IMR-90 (cell line): Measurements from ENCODE around the gene NQO2. TPM values are rescaled to one million over a fixed set of nuclear protein-coding genes. Genes with fewer than 3 reads are reported as not detected.

ENCODE experiments used
- ATAC-seq: fragments of 200-7000 bp; cut with Tn5 transposase; 2 replicates; pipeline ENCODE4 v1.9.1; 2020; ENCODE audit warnings: low read depth, mild to moderate bottlenecking, moderate library complexity
- BruUV-seq: library from RNA; stranded (reverse); fragments of 400-500 nt; replicated peaks from 2 replicates; lab custom pipeline; 2021; lab: Mats Ljungman, UMichigan
- CTCF ChIA-PET: fragments of 300-600 bp; formaldehyde crosslinking; extraction: SDS; loops from one replicate; lab custom pipeline; 2021; ENCODE audit warnings: antibody characterized with exemption; lab: Yijun Ruan, JAX
- POLR2A ChIA-PET: fragments of 300-600 bp; sonication (Branson Sonifier 250); formaldehyde crosslinking; loops from one replicate; lab custom pipeline; 2022; ENCODE audit warnings: antibody characterized with exemption; ENCODE audit not compliant: unreplicated experiment; lab: Charles Lee
- DNase-seq: peaks from one replicate; pipeline ENCODE4 v3.0.0; 2013
- H2AFZ ChIP-seq: replicated peaks from 2 replicates; pipeline ENCODE3; 2013; ENCODE audit warnings: low read length, mild to moderate bottlenecking; ENCODE audit not compliant: poor library complexity
- H2AK5ac ChIP-seq: 2 replicates; pipeline ENCODE4 v1.6.1; 2013; ENCODE audit warnings: low read depth, low read length, inconsistent platforms
- H2AK9ac ChIP-seq: replicated peaks from 2 replicates; pipeline ENCODE3; 2013; ENCODE audit warnings: mild to moderate bottlenecking, low read depth, low read length, moderate library complexity; ENCODE audit not compliant: poor library complexity
- H2BK120ac ChIP-seq: 2 replicates; pipeline ENCODE4 v1.6.1; 2013; ENCODE audit warnings: low read depth, low read length, inconsistent platforms
- H2BK15ac ChIP-seq: 3 replicates; pipeline ENCODE4 v1.6.1; 2013; ENCODE audit warnings: low read depth, low read length, inconsistent platforms
- H2BK20ac ChIP-seq: 2 replicates; pipeline ENCODE4 v1.6.1; 2013; ENCODE audit warnings: low read depth, mild to moderate bottlenecking, inconsistent platforms, low read length, moderate library complexity
- H2BK5ac ChIP-seq: 2 replicates; pipeline ENCODE4 v1.6.1; 2013; ENCODE audit warnings: mild to moderate bottlenecking, low read depth, low read length, inconsistent platforms; ENCODE audit not compliant: poor library complexity, severe bottlenecking
- H3K14ac ChIP-seq: replicated peaks from 2 replicates; pipeline ENCODE4 v1.6.1; 2013; ENCODE audit warnings: low read depth, low read length, inconsistent platforms
- H3K18ac ChIP-seq: 2 replicates; pipeline ENCODE4 v1.6.1; 2013; ENCODE audit warnings: low read depth, low read length, control low read depth
- H3K23ac ChIP-seq: 2 replicates; pipeline ENCODE4 v1.6.1; 2013; ENCODE audit warnings: low read depth, low read length, inconsistent platforms
- H3K27ac ChIP-seq: 2 replicates; pipeline ENCODE4 v1.5.1; 2013; ENCODE audit warnings: mild to moderate bottlenecking, control low read depth, low read length; ENCODE audit not compliant: insufficient read depth
- H3K27me3 ChIP-seq: 2 replicates; pipeline ENCODE4 v1.6.1; 2013; ENCODE audit warnings: low read length; ENCODE audit not compliant: control insufficient read depth, insufficient read depth
- H3K36me3 ChIP-seq: 2 replicates; pipeline ENCODE4 v1.6.1; 2013; ENCODE audit warnings: low read length, mixed read lengths; ENCODE audit not compliant: control insufficient read depth, insufficient read depth
- H3K4ac ChIP-seq: 2 replicates; pipeline ENCODE4 v1.6.1; 2013; ENCODE audit warnings: low read depth, low read length, inconsistent platforms
- H3K4me1 ChIP-seq: 2 replicates; pipeline ENCODE4 v1.6.1; 2013; ENCODE audit warnings: low read length, mixed read lengths; ENCODE audit not compliant: control insufficient read depth, insufficient read depth
- H3K4me2 ChIP-seq: 2 replicates; pipeline ENCODE4 v1.6.1; 2013; ENCODE audit warnings: low read depth, mild to moderate bottlenecking, control low read depth, low read length, moderate library complexity
- H3K4me3 ChIP-seq: 2 replicates; pipeline ENCODE4 v1.5.1; 2013; ENCODE audit warnings: low read depth, mild to moderate bottlenecking, control low read depth, low read length, moderate library complexity; ENCODE audit not compliant: insufficient read depth
- H3K56ac ChIP-seq: 2 replicates; pipeline ENCODE4 v1.6.1; 2013; ENCODE audit warnings: low read length, inconsistent platforms; ENCODE audit not compliant: insufficient read depth; ENCODE audit errors: extremely low read depth
- H3K79me1 ChIP-seq, 2 experiments: 2 replicates each; pipeline ENCODE4 v1.6.1; 2013; ENCODE audit warnings: low read length in 2 of 2, inconsistent platforms in 1 of 2, low read depth in 1 of 2
- H3K9ac ChIP-seq: 2 replicates; pipeline ENCODE4 v1.6.1; 2013; ENCODE audit warnings: low read depth, low read length, control low read depth
- H3K9me1 ChIP-seq: 2 replicates; pipeline ENCODE4 v1.6.1; 2013; ENCODE audit warnings: low read length, inconsistent platforms; ENCODE audit not compliant: insufficient read depth
- H3K9me3 ChIP-seq: 2 replicates; pipeline ENCODE4 v1.6.1; 2013; ENCODE audit warnings: low read length; ENCODE audit not compliant: control insufficient read depth, insufficient read depth
- H4K20me1 ChIP-seq: 2 replicates; pipeline ENCODE4 v1.6.1; 2013; ENCODE audit warnings: low read length, inconsistent platforms; ENCODE audit not compliant: insufficient read depth
- H4K5ac ChIP-seq: 2 replicates; pipeline ENCODE4 v1.6.1; 2013; ENCODE audit warnings: mild to moderate bottlenecking, low read depth, low read length, control low read depth
- H4K8ac ChIP-seq, 2 experiments: 2 replicates each; pipeline ENCODE4 v1.6.1; 2013; ENCODE audit warnings: low read depth in 2 of 2, low read length in 2 of 2, control low read depth in 1 of 2, inconsistent platforms in 1 of 2
- H4K91ac ChIP-seq: 2 replicates; pipeline ENCODE4 v1.6.1; 2013; ENCODE audit warnings: low read depth, low read length, inconsistent platforms; ENCODE audit not compliant: insufficient read depth
- CEBPB ChIP-seq: IDR thresholded peaks from 2 replicates; pipeline ENCODE4 v1.6.1; 2012; ENCODE audit warnings: low read depth, low read length, improper control_type of control experiment
- CHD1 ChIP-seq: IDR thresholded peaks from 2 replicates; pipeline ENCODE4 v1.6.1; 2012; ENCODE audit warnings: low read depth, low read length, improper control_type of control experiment
- FOS ChIP-seq: fragments of 150-350 bp; IDR thresholded peaks from 2 replicates; pipeline ENCODE4 v1.6.1; 2016; ENCODE audit warnings: low read depth, low read length
- MAFK ChIP-seq: IDR thresholded peaks from 2 replicates; pipeline ENCODE4 v1.6.1; 2012; ENCODE audit warnings: low read depth, low read length, improper control_type of control experiment
- MXI1 ChIP-seq: IDR thresholded peaks from 2 replicates; pipeline ENCODE4 v1.6.1; 2012; ENCODE audit warnings: low read depth, mild to moderate bottlenecking, low read length, moderate library complexity, borderline replicate concordance
- POLR2A ChIP-seq: IDR thresholded peaks from 2 replicates; pipeline ENCODE4 v1.6.1; 2012; ENCODE audit warnings: mild to moderate bottlenecking, low read depth, low read length
- RAD21 ChIP-seq: IDR thresholded peaks from 2 replicates; pipeline ENCODE4 v1.6.1; 2012; ENCODE audit warnings: low read length, improper control_type of control experiment
- RFX5 ChIP-seq: IDR thresholded peaks from 2 replicates; pipeline ENCODE4 v1.8.0; 2012; ENCODE audit warnings: low read depth, mild to moderate bottlenecking, low read length, moderate library complexity
- SMC3 ChIP-seq: fragments of 150-350 bp; IDR thresholded peaks from 2 replicates; pipeline ENCODE4 v1.6.1; 2016; ENCODE audit warnings: low read depth, mild to moderate bottlenecking, antibody characterized with exemption, low read length, moderate library complexity
- WGBS, 2 experiments: methylation state at CpG; one replicate each; pipeline versions ENCODE4 v1.1.5 to v1.1.7; 2013; ENCODE audit warnings: missing lambda C conversion rate in 2 of 2; ENCODE audit not compliant: insufficient read length in 1 of 2; ENCODE audit errors: extremely low coverage in 2 of 2; 5-methylcytosine and 5-hydroxymethylcytosine counted together
- dilution Hi-C: fragments of 300-500 bp; cut with HindIII; formaldehyde crosslinking; loops from one replicate; pipeline ENCODE4 v1.14.3; 2018; ENCODE audit warnings: low sequenced_read_pairs; ENCODE audit not compliant: unreplicated experiment
- in situ Hi-C: fragments of 300-500 bp; cut with MboI; formaldehyde crosslinking; loops from 3 replicates; pipeline ENCODE4 v1.14.3; 2019; ENCODE audit warnings: low sequenced_read_pairs, inconsistent platforms, mixed read lengths
- intact Hi-C: fragments of 100-400 bp; cut with micrococcal nuclease; formaldehyde crosslinking; loops from 2 replicates; pipeline ENCODE4 v1.10.0; 2022
- polyA plus RNA-seq, 3 experiments: library from polyadenylated mRNA; depleted of rRNA; stranded (reverse); fragments of >200 nt; gene quantifications; 2 replicates each; pipeline ENCODE4 v1.2.3, GENCODE V29; 2012; ENCODE audit warnings: low replicate concordance in 1 of 3
- total RNA-seq: library from RNA; depleted of rRNA; stranded (reverse); fragments of >200 nt; gene quantifications from 2 replicates; pipeline ENCODE4 v1.2.3, GENCODE V29; 2012
- TF ChIP-seq, protein P1 (sequence below): conservative IDR thresholded peaks from 2 replicates; pipeline ENCODE4 v1.5.1; 2012; ENCODE audit warnings: mild to moderate bottlenecking, low read depth, low read length, improper control_type of control experiment

NQO2 gene
- total and polyA plus RNA-seq, 2 of the 4 experiments (the other 2 are of a cell fraction) = 42.5 to 72.1 TPM

DNA sequence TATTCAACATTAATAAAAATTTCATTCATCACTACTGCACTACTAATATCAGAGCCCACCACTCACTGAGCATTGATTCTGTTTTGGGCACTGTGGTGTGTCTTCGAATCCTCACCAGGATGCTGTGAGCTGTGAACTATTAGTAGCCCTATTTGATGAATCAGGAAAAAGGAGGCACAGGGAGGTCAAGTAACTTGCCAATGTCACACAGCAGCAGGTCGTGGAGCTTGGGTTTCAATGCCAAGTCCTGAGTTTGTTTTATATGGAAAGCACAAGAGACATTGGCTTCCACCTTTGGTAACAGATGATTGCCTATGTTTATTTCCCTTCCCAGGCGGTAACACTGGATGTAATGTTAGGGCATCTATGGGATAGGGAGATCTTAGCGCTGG lies 15.0 kb downstream of the NQO2 start:
- Histone ChIP-seq H3K4me1 (0 out of 2 replicates have a peak, but pooled peaks cover 3% of the 10 kb centered on the region), H3K9ac (no peak overlapping the region), H2AFZ (no peak overlapping the region), H2BK120ac (no peak overlapping the region), H3K36me3 (peaks cover 37% of the 10 kb centered on the region), H2BK5ac (no peak overlapping the region), H3K4me3 (no peak overlapping the region), H4K91ac (no peak overlapping the region), H2BK20ac (no peak overlapping the region), H3K56ac (no peak overlapping the region), H4K8ac (no peak overlapping the region), H3K27ac (no peak overlapping the region), H3K9me3 (peaks cover 5% of the 10 kb centered on the region), H4K5ac (no peak overlapping the region), H3K23ac (no peak overlapping the region), H3K14ac (no peak overlapping the region), H3K27me3 (no peaks in the 10 kb centered on the region), H3K4me2 (no peak overlapping the region), H4K20me1 (no peaks in the 10 kb centered on the region), H2AK5ac (no peak overlapping the region), H2BK15ac (no peak overlapping the region), H2AK9ac (no peak overlapping the region), H3K9me1 (peaks cover 13% of the 10 kb centered on the region), H3K4ac (no peak overlapping the region), H3K79me1 (no peaks in the 10 kb centered on the region), H3K18ac (no peak overlapping the region)
- DNase-seq (no peak), ATAC-seq (no peak)
- TF ChIP-seq CEBPB (no peak), SMC3 (no peak), FOS (no peak), MAFK (no peak), RFX5 (no peak), MXI1 (no peak), RAD21 (no peak), POLR2A (no peak), CHD1 (no peak)
- TF ChIP-seq, protein P1, sequence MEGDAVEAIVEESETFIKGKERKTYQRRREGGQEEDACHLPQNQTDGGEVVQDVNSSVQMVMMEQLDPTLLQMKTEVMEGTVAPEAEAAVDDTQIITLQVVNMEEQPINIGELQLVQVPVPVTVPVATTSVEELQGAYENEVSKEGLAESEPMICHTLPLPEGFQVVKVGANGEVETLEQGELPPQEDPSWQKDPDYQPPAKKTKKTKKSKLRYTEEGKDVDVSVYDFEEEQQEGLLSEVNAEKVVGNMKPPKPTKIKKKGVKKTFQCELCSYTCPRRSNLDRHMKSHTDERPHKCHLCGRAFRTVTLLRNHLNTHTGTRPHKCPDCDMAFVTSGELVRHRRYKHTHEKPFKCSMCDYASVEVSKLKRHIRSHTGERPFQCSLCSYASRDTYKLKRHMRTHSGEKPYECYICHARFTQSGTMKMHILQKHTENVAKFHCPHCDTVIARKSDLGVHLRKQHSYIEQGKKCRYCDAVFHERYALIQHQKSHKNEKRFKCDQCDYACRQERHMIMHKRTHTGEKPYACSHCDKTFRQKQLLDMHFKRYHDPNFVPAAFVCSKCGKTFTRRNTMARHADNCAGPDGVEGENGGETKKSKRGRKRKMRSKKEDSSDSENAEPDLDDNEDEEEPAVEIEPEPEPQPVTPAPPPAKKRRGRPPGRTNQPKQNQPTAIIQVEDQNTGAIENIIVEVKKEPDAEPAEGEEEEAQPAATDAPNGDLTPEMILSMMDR = no peak
- in situ Hi-C loops (loop anchor here (5.0 kb wide), 1 partner anchor 33 kb away; no protein-coding TSS in a partner anchor), dilution Hi-C loops (no loop called here), intact Hi-C loops (no loop called here)
- CTCF ChIA-PET = no interaction called here
- POLR2A ChIA-PET = no interaction called here
- no TSS peak for BruUV-seq
- no CpG with 5 or more reads among the region's 4 CpGs for WGBS, 2 experiments
